ENCODE data around the gene GORAB.

GORAB gene, protein sequence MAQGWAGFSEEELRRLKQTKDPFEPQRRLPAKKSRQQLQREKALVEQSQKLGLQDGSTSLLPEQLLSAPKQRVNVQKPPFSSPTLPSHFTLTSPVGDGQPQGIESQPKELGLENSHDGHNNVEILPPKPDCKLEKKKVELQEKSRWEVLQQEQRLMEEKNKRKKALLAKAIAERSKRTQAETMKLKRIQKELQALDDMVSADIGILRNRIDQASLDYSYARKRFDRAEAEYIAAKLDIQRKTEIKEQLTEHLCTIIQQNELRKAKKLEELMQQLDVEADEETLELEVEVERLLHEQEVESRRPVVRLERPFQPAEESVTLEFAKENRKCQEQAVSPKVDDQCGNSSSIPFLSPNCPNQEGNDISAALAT

DNA sequence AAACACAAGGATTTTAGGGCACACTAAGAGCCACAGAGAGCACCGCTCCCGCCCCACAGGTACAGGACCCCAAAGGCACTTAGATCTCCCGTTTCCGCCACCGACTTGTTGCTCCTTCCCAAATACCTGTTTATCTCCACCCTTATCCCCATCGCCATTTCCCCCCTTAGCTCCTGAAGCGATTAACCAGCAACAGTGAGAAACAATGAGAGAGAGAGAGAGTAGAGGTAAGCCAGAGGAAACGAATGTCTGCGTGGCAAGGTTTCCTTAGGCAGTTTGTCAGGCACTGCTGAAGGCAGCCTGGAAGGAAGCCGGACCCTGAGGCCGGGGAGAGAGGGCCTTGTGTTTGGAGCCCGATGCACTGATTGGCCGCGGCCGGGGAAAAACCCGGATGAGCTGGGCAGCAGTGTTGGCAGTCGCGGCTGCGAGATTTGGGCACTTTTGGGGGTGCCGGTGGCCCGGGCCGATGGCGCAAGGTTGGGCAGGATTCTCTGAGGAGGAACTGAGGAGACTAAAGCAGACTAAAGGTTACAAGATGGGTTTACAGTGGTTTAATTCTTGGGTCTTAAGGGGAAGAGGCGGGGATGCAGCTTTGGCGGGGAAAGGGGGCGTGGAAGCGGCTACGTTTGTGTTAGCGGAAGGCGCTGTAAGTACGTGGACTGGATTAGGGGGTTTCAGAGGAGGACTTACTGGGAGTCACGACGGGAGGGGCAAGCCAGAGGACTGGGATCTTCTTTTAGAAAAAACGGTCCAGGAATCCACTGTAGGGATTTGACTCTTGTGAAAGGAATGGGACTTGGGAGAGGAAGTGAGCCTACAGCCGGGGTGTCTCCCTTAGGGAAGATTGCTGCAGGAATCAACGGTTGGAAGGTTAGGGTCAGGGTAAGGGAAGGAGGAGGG is at the start of gene GORAB:
GORAB (plus strand) TSS at position 409 of the 900 bp plus-strand sequence; CDS start at position 467, 58 bp downstream.
- peak; percentile 59 to 94 (median 83) for DNase-seq

DNA sequence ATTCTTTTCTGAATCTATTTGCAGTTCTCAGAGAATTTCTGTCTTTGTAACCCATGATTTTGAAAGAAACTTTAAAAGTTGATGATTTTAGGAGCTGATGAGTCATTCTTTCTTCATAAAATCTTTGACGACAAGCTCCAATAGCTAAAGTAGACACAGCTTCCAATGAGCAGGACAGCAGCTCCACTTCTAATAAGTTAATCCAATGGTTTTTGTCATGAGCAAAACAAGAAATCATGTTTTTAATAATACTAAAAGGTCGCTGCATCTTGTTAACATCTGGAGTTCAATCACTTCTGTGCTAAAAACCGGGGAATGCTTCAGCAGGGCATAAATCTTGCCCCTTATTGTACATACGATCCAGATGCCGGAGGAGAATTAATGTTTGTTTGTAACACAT is 48.9 kb upstream of the GORAB start:
- DNase-seq: no peak

- DNase-seq: no peak
Measured at GRCh38 chr1:170487503-170487902, 44.5 kb upstream of the GORAB start.

GRCh38 chr1:170491291-170491690 is 40.7 kb upstream of the GORAB start:
- no peak for DNase-seq

DNA sequence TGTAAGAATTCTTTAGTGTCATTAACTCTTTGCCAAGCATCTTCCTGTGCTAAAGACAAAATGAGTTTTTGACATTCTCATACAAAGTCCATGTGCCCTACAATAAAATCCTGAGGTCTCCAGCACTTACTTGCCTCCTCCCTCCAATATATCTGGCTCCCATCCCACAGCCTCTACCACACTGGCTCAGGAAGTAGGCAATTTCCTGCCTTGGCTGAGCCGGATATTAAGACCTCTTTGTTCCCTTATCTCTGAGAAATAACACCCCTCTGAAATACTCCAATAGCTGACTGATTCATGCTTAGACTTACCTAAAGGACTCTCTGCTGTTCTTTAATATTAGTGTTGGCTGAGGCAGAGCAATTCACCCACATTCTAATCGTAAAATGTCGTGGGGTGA is 37.6 kb upstream of the GORAB start:
- no peak for DNase-seq

DNA sequence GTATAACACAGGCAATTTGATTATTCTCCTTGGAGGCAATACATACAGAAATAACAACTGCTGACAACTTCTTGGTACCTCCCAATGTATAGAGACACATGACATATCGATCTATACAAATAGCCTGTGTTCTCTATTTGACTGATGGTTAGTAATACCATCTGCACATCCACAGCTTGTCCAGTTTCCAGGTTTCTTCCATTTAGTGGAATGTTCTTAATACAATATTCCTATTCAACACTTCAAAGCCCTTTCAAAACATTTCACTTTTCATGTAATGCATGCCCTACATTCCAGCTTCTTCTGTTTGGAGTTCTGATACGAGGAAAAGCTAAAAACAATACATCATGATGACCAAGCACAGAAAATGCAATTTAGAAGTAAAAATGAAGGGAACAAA is 37.0 kb upstream of the GORAB start:
- DNase-seq: no peak

GRCh38 chr1:170498876-170499275 is 33.1 kb upstream of the GORAB start:
- DNase-seq: no peak

- DNase-seq: no peak
Measured at GRCh38 chr1:170503665-170504064, 28.3 kb upstream of the GORAB start.

GRCh38 chr1:170510163-170510562 is 21.8 kb upstream of the GORAB start:
- DNase-seq: no peak

GRCh38 chr1:170511038-170511437 is 20.9 kb upstream of the GORAB start:
- DNase-seq: no peak

- no peak for DNase-seq
Measured at GRCh38 chr1:170513138-170513537, 18.8 kb upstream of the GORAB start.

DNA sequence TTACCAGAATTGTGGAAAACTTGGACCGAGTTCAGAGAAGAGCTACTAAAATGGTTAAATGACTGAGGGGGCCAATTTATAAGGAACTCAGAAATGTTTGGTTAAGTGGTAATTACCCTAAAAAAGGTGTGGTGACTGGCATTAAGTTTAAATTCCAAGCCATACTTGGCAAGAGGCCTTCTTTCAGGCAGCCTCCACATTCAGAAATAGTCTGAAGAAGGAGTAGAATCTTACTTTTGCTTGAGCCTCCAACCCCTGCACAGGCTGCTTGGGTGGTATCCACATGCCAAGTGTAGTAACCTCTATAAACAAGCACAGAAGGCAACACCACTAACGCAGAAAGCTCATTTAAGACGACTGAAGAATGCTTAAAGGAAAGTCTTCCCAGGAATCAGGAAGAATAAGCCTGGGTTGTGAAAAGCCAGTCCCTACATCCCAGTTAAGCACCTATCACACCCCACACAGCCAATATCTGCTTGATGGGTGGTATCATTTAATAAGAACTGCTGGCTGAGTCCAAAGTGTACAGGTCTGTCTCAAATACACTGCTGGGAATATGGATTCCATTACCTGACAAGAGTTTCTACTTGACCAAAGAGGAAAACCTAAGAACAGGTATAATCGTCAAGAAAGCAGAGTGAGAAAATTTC is 13.7 kb upstream of the GORAB start:
- no peak for DNase-seq

DNA sequence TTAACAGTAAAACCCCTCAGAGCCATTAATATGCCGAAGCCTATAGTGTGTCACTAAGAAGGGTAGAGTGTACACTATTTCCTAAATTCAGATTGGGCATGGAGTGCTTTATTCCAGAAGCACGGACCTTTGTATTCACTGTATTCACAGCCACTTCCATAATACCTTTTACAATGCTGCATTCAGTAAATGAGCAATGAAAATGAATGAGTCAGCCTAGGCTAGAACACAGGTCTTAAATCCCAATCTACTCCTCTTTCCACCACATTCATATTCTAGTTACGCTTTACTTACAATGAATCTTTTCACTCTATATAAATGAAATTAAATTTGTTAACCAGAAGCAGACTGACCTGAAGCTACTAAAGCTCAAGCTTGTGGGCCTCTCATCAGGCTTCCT is 13.0 kb upstream of the GORAB start:
- no peak for DNase-seq

- no peak for DNase-seq
Measured at GRCh38 chr1:170520601-170521000, 11.4 kb upstream of the GORAB start.

- no peak for DNase-seq
Measured at GRCh38 chr1:170521818-170522217, 10.1 kb upstream of the GORAB start.

DNA sequence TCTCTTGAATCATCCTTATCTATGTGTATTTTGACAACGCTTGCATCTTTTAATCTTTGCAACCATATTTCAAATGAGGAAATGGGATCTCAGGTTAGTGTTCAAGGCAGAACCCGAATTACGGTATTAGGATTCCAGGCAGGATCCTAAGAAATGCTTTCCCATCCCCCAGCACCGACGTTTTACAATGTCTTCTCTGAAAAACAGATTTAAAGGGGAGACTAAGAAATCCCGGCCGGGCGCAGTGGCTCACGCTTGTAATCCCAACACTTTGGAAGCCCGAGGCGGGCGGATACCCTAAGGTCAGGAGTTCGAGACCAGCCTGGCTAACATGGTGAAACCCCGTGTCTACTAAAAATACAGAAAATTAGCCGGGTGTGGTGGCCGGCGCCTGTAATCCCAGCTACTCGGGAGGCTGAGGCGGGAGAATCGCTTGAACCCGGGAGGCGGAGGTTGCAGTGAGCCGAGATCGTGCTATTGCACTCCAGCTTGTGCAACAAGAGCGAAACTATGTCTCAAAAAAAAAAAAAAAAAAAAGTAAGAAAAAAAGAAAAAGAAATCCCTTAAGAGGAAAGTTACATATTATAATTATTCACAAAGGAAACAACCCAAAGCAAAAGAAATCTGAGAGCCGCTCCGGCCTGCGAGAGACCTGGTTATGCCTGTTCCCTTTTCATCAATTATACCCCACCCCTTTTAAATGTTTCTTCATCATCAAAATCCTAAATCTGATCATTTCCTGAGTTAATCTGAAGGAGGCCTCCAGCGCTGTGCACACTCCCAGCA is 801 bp upstream of the GORAB start:
- DNase-seq: peak in 9 of 51 donors; percentile 0 to 38 (median 2)

- DNase-seq: no peak
Measured at GRCh38 chr1:170533298-170533697, 1.3 kb downstream of the GORAB start.

DNA sequence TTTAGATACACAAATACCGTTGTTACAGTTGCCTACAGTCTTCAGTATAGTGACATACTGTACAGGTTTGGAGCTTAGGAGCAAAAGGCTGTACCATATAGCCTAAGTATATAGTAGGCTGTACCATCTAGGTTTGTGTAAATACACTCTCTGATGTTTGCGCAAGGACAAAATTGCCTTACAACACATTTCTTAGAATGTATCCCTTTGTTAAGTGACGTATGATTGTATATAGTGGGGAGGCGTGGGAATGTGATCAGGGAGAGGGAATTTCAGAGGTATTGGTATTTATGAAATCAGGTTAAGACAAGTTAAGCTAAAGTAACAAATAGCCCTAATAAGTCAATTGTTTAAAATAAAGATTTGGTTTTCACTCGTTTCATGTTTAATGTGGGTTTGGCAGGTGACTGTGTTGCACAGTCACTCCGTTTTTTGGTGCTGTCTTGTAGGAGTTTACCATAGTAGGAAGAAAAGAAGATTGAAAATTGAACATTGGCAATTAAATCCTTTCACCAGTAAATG is 2.7 kb downstream of the GORAB start:
- DNase-seq: no peak

GRCh38 chr1:170535418-170535817 is 3.5 kb downstream of the GORAB start:
- DNase-seq: no peak

- no peak for DNase-seq
Measured at GRCh38 chr1:170536924-170537551, 5.1 kb downstream of the GORAB start.

All from hypothalamus (tissue), 51 donors.